Neural cell (in vitro differentiated cells): ENCODE data around the gene FSIP1. TPM values are rescaled to one million over a fixed set of nuclear protein-coding genes. Genes with fewer than 3 reads are reported as not detected.

Source experiments
- H2AFZ ChIP-seq: fragments of 200-600, 300-800 bp; sonication (generic), shearing (Covaris generic); 2 replicates; pipeline ENCODE4 v1.6.0; 2014; ENCODE audit warnings: low read depth, mild to moderate bottlenecking, antibody characterized with exemption, low read length, moderate library complexity
- H3F3A ChIP-seq: fragments of 200-600 bp; shearing (Covaris generic); 2 replicates; pipeline ENCODE4 v1.6.1; 2016; ENCODE audit warnings: mild to moderate bottlenecking, moderate library complexity, mixed read lengths, antibody characterized with exemption, low read length; ENCODE audit not compliant: insufficient read depth, poor library complexity, severe bottlenecking
- H3K27ac ChIP-seq: fragments of 200-600, 300-800 bp; sonication (generic), shearing (Covaris generic); 2 replicates; pipeline ENCODE4 v1.5.1; 2014; ENCODE audit warnings: mild to moderate bottlenecking, low read length, moderate library complexity
- H3K27me3 ChIP-seq: fragments of 300-800, 200-600 bp; sonication (generic), shearing (Covaris generic); 2 replicates; pipeline ENCODE4 v1.6.0; 2014; ENCODE audit warnings: mild to moderate bottlenecking, low read depth, low read length, moderate library complexity; ENCODE audit not compliant: insufficient read depth
- H3K36me3 ChIP-seq: fragments of 300-800, 200-600 bp; sonication (generic), shearing (Covaris generic); 2 replicates; pipeline ENCODE4 v1.5.1; 2014; ENCODE audit warnings: mild to moderate bottlenecking, antibody characterized with exemption, low read length, moderate library complexity; ENCODE audit not compliant: insufficient read depth
- H3K4me2 ChIP-seq: fragments of 300-800, 200-600 bp; sonication (generic), shearing (Covaris generic); 2 replicates; pipeline ENCODE4 v1.6.0; 2014; ENCODE audit warnings: mild to moderate bottlenecking, low read length
- H3K4me3 ChIP-seq: fragments of 300-800, 200-600 bp; sonication (generic), shearing (Covaris generic); 2 replicates; pipeline ENCODE4 v1.5.1; 2014; ENCODE audit warnings: mild to moderate bottlenecking, low read length, moderate library complexity
- H3K79me2 ChIP-seq: fragments of 200-600 bp; shearing (Covaris generic); replicated peaks from 2 replicates; pipeline ENCODE4 v1.6.0; 2014; ENCODE audit warnings: mild to moderate bottlenecking, low read length, moderate library complexity; ENCODE audit not compliant: insufficient read depth
- H3K9ac ChIP-seq: fragments of 300-800, 200-600 bp; sonication (generic), shearing (Covaris generic); 2 replicates; pipeline ENCODE4 v1.6.1; 2016; ENCODE audit warnings: mild to moderate bottlenecking, low read length, mixed read lengths
- H3K9me2 ChIP-seq: fragments of 200-600 bp; shearing (Covaris generic); 2 replicates; pipeline ENCODE4 v1.6.1; 2016; ENCODE audit warnings: mild to moderate bottlenecking, low read length, mixed read lengths; ENCODE audit not compliant: insufficient read depth
- H3K9me3 ChIP-seq: fragments of 200-600, 300-800 bp; sonication (generic), shearing (Covaris generic); 2 replicates; pipeline ENCODE4 v1.6.1; 2016; ENCODE audit warnings: mild to moderate bottlenecking, mixed run types, low read length, moderate library complexity, mixed read lengths
- H4K20me1 ChIP-seq: fragments of 200-600 bp; shearing (Covaris generic); 2 replicates; pipeline ENCODE4 v1.6.1; 2016; ENCODE audit warnings: mild to moderate bottlenecking, mixed run types; ENCODE audit not compliant: insufficient read depth
- CTCF ChIP-seq: fragments of 450-650 bp; IDR thresholded peaks from 2 replicates; pipeline ENCODE4 v1.5.1; 2014; ENCODE audit warnings: antibody characterized with exemption, mild to moderate bottlenecking, moderate library complexity; ENCODE audit not compliant: poor library complexity, severe bottlenecking
- EP300 ChIP-seq: fragments of 450-650 bp; conservative IDR thresholded peaks from 2 replicates; pipeline ENCODE4 v1.6.1; 2014; ENCODE audit warnings: antibody characterized with exemption, mild to moderate bottlenecking, moderate library complexity; ENCODE audit not compliant: poor library complexity, severe bottlenecking
- EZH2 ChIP-seq: fragments of 200-600, 300-800 bp; shearing (Covaris generic), sonication (generic); IDR thresholded peaks from 2 replicates; pipeline ENCODE4 v1.6.1; 2014; ENCODE audit warnings: antibody characterized with exemption, low read length, borderline replicate concordance, mild to moderate bottlenecking; ENCODE audit not compliant: insufficient read depth, poor library complexity, severe bottlenecking
- MXI1 ChIP-seq: fragments of 450-650 bp; conservative IDR thresholded peaks from 2 replicates; pipeline ENCODE4 v1.6.1; 2014; ENCODE audit warnings: antibody characterized with exemption, mild to moderate bottlenecking; ENCODE audit not compliant: poor library complexity, severe bottlenecking
- POLR2AphosphoS5 ChIP-seq: IDR thresholded peaks from 2 replicates; pipeline ENCODE4 v1.6.1; 2012
- RAD21 ChIP-seq: fragments of 450-650 bp; conservative IDR thresholded peaks from 2 replicates; pipeline ENCODE4 v1.6.1; 2014; ENCODE audit warnings: antibody characterized with exemption, mild to moderate bottlenecking, moderate library complexity
- REST ChIP-seq: IDR thresholded peaks from 2 replicates; pipeline ENCODE4 v1.6.1; 2012; ENCODE audit warnings: borderline replicate concordance
- SMC3 ChIP-seq: fragments of 450-650 bp; conservative IDR thresholded peaks from 2 replicates; pipeline ENCODE4 v1.6.1; 2014; ENCODE audit warnings: antibody characterized with exemption, mild to moderate bottlenecking, moderate library complexity; ENCODE audit not compliant: poor library complexity
- TAF1 ChIP-seq: IDR thresholded peaks from 2 replicates; pipeline ENCODE4 v1.6.1; 2012; ENCODE audit warnings: low read depth
- polyA plus RNA-seq: library from polyadenylated mRNA; depleted of rRNA; stranded (reverse); fragments of >200 nt; gene quantifications from 2 replicates; pipeline ENCODE4 v1.2.3, GENCODE V29; 2014

Gene FSIP1
- polyA plus RNA-seq, 1 donor from 2014 or later: 3.8 TPM

- H3K9me3 ChIP-seq: no peaks in the 10 kb centered on the region
- TF ChIP-seq CTCF (no peak), EP300 (no peak), REST (no peak), MXI1 (no peak), SMC3 (no peak), POLR2AphosphoS5 (no peak), TAF1 (no peak), EZH2 (no peak), RAD21 (no peak)
- no peaks in the 10 kb centered on the region for H3K36me3 ChIP-seq
- H3K4me2 ChIP-seq: no peak overlapping the region
- H3K27ac ChIP-seq: no peak overlapping the region
- no peaks in the 10 kb centered on the region for H3F3A ChIP-seq
- no peaks in the 10 kb centered on the region for H3K27me3 ChIP-seq
- no peaks in the 10 kb centered on the region for H3K79me2 ChIP-seq
- H3K9me2 ChIP-seq: no peaks in the 10 kb centered on the region
- no peak overlapping the region for H3K9ac ChIP-seq
- H3K4me3 ChIP-seq: no peak overlapping the region
- H4K20me1 ChIP-seq: no peaks in the 10 kb centered on the region
- H2AFZ ChIP-seq: no peak overlapping the region
These were observed 174.2 kb downstream of the FSIP1 start for GRCh38 chr15:39608185-39609139.

- Histone ChIP-seq H3K36me3 (no peaks in the 10 kb centered on the region), H2AFZ (no peak overlapping the region), H3K9ac (no peak overlapping the region), H3K4me2 (no peak overlapping the region), H3K9me3 (no peaks in the 10 kb centered on the region), H3K9me2 (no peaks in the 10 kb centered on the region), H3K27ac (no peak overlapping the region), H3K79me2 (no peaks in the 10 kb centered on the region), H3K4me3 (no peak overlapping the region), H3K27me3 (no peaks in the 10 kb centered on the region), H3F3A (no peaks in the 10 kb centered on the region), H4K20me1 (no peaks in the 10 kb centered on the region)
- TF ChIP-seq SMC3 (no peak), CTCF (no peak), REST (no peak), POLR2AphosphoS5 (no peak)
These were observed 177.5 kb downstream of the FSIP1 start for GRCh38 chr15:39605146-39605545.
